ENCODE measurements around the gene LRRC38.

LRRC38 gene

GRCh38 chr1:13487143-13487868 lies 26.5 kb downstream of the LRRC38 start:
- TF ChIP-seq, protein P1, sequence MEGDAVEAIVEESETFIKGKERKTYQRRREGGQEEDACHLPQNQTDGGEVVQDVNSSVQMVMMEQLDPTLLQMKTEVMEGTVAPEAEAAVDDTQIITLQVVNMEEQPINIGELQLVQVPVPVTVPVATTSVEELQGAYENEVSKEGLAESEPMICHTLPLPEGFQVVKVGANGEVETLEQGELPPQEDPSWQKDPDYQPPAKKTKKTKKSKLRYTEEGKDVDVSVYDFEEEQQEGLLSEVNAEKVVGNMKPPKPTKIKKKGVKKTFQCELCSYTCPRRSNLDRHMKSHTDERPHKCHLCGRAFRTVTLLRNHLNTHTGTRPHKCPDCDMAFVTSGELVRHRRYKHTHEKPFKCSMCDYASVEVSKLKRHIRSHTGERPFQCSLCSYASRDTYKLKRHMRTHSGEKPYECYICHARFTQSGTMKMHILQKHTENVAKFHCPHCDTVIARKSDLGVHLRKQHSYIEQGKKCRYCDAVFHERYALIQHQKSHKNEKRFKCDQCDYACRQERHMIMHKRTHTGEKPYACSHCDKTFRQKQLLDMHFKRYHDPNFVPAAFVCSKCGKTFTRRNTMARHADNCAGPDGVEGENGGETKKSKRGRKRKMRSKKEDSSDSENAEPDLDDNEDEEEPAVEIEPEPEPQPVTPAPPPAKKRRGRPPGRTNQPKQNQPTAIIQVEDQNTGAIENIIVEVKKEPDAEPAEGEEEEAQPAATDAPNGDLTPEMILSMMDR (IDR thresholded peaks at IDR 0.05): no peak
- no peaks in the 10 kb centered on the region for H3K36me3 ChIP-seq
- no peak for DNase-seq
- intact Hi-C loops (cut with DNase I; ENCODE audit: low total_unique reads): no loop called here
- no peaks in the 10 kb centered on the region for H3K4me1 ChIP-seq
- H3K27me3 ChIP-seq: peaks cover 0 to 20% of the 10 kb centered on the region in 2 donors
- no peak overlapping the region for H3K27ac ChIP-seq
- H3K4me3 ChIP-seq: no peak overlapping the region
- H3K9me3 ChIP-seq: no peaks in the 10 kb centered on the region

DNA sequence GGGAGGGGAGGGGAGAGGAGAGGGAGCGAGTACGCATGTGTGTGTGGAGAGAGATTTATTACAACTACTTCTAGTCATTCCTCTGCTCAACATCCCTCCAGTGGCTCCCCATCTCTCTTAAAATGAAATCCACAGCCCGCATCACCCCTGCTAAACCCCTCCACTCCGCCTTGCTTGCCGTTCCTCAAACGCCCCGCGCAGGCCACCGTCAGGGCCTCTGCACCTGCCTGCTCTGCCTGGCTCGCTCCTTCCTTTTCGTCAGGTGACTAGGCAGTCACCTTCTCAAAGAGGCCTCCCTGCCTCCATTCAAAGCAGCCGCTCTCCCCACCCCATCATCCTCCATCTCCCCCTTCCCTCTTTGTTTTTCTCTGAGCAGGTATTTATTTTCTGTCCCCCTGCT lies 29.9 kb downstream of the LRRC38 start:
- Histone ChIP-seq H3K4me3 (no peak overlapping the region), H3K36me3 (no peaks in the 10 kb centered on the region), H3K4me1 (no peaks in the 10 kb centered on the region), H3K9me3 (no peaks in the 10 kb centered on the region), H3K27ac (no peak overlapping the region), H3K27me3 (peaks cover 0 to 18% of the 10 kb centered on the region in 2 donors)
- no peak for DNase-seq
- intact Hi-C loops (cut with DNase I; ENCODE audit: low total_unique reads): no loop called here
- TF ChIP-seq, protein P1 (IDR thresholded peaks at IDR 0.05): no peak

- TF ChIP-seq, protein P1 (IDR thresholded peaks at IDR 0.05): no peak
- DNase-seq: no peak
- intact Hi-C loops (cut with DNase I; ENCODE audit: low total_unique reads): no loop called here
- peaks cover 0 to 18% of the 10 kb centered on the region in 2 donors for H3K27me3 ChIP-seq
- no peak overlapping the region for H3K4me3 ChIP-seq
- no peak overlapping the region for H3K27ac ChIP-seq
- peaks cover 0 to 8% (median 8%) of the 10 kb centered on the region in 3 donors for H3K9me3 ChIP-seq
- no peaks in the 10 kb centered on the region for H3K4me1 ChIP-seq
- H3K36me3 ChIP-seq: no peaks in the 10 kb centered on the region
Measured at GRCh38 chr1:13482600-13482999, 31.2 kb downstream of the LRRC38 start.

GRCh38 chr1:13479171-13479856 lies 34.5 kb downstream of the LRRC38 start:
- Histone ChIP-seq H3K4me3 (no peak overlapping the region), H3K27ac (no peak overlapping the region), H3K4me1 (no peaks in the 10 kb centered on the region), H3K36me3 (no peaks in the 10 kb centered on the region), H3K27me3 (peaks cover 0 to 15% of the 10 kb centered on the region in 2 donors), H3K9me3 (peaks cover 0 to 18% (median 8%) of the 10 kb centered on the region in 3 donors)
- TF ChIP-seq, protein P1 (IDR thresholded peaks at IDR 0.05): no peak
- intact Hi-C loops (cut with DNase I; ENCODE audit: low total_unique reads): no loop called here
- DNase-seq: no peak

GRCh38 chr1:13478692-13479091 lies 35.1 kb downstream of the LRRC38 start:
- Histone ChIP-seq H3K4me1 (no peaks in the 10 kb centered on the region), H3K9me3 (peaks cover 0 to 18% (median 8%) of the 10 kb centered on the region in 3 donors), H3K27ac (no peak overlapping the region), H3K27me3 (peaks cover 0 to 8% of the 10 kb centered on the region in 2 donors), H3K36me3 (no peaks in the 10 kb centered on the region), H3K4me3 (no peak overlapping the region)
- DNase-seq: no peak
- TF ChIP-seq, protein P1 (IDR thresholded peaks at IDR 0.05): no peak
- intact Hi-C loops (cut with DNase I; ENCODE audit: low total_unique reads): no loop called here
